Spleen (tissue), 7 donors: ENCODE data around the gene EME1.

ENCODE experiments used
- POLR2A ChIP-seq, 3 donors: fragments of 450-650 bp; IDR thresholded peaks; one replicate each; pipeline ENCODE4 v1.5.1; 2017; ENCODE audit warnings: antibody characterized with exemption in 3 of 3, mild to moderate bottlenecking in 1 of 3
- TF ChIP-seq, protein P1 (sequence below), 11 experiments: fragments of 200-600 bp in 7 of 11; fragments of 450-650 bp in 4 of 11; sonication (generic) in 4 of 11; IDR thresholded peaks in 8 of 11; conservative IDR thresholded peaks in 3 of 11; 1 replicate in 7 of 11; 2 replicates in 4 of 11; pipeline versions ENCODE4 v1.4.0 to v1.8.0; 2016 to 2021; ENCODE audit warnings: antibody characterized with exemption in 11 of 11, inconsistent platforms in 4 of 11, mild to moderate bottlenecking in 1 of 11
- donor health status: DM: no; HTN: no; CAD: no; lungs with moderate emphysema.
- donor health status: DM: no; HTN: no; CAD: no.
- donor health status: DM: no; HTN: no; CAD: no.

GRCh38 chr17:50406578-50406977 is 33.5 kb downstream of the EME1 start:
- TF ChIP-seq, protein P1, sequence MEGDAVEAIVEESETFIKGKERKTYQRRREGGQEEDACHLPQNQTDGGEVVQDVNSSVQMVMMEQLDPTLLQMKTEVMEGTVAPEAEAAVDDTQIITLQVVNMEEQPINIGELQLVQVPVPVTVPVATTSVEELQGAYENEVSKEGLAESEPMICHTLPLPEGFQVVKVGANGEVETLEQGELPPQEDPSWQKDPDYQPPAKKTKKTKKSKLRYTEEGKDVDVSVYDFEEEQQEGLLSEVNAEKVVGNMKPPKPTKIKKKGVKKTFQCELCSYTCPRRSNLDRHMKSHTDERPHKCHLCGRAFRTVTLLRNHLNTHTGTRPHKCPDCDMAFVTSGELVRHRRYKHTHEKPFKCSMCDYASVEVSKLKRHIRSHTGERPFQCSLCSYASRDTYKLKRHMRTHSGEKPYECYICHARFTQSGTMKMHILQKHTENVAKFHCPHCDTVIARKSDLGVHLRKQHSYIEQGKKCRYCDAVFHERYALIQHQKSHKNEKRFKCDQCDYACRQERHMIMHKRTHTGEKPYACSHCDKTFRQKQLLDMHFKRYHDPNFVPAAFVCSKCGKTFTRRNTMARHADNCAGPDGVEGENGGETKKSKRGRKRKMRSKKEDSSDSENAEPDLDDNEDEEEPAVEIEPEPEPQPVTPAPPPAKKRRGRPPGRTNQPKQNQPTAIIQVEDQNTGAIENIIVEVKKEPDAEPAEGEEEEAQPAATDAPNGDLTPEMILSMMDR (IDR thresholded peaks at IDR 0.05 in 8 of 11, conservative IDR thresholded peaks at IDR 0.05 in 3 of 11), result no peak
- no peak for TF ChIP-seq POLR2A (IDR thresholded peaks at IDR 0.05)
